GM12878 (cell line): Measurements from ENCODE around the gene GUK1. TPM values are rescaled to one million over a fixed set of nuclear protein-coding genes. Genes with fewer than 3 reads are reported as not detected.

Experiments
- ATAC-seq: fragments of 200-7000 bp; cut with Tn5 transposase; 3 replicates; pipeline ENCODE4 v1.9.1; 2020; ENCODE audit warnings: mild to moderate bottlenecking, moderate library complexity
- BruUV-seq: library from RNA; stranded (reverse); fragments of 400-500 nt; replicated peaks from 2 replicates; lab custom pipeline; 2021; lab: Mats Ljungman, UMichigan
- CTCF ChIA-PET: fragments of 300-600 bp; sonication (Branson Sonifier 250); formaldehyde crosslinking; extraction: SDS; loops from one replicate; lab custom pipeline; 2021; ENCODE audit warnings: inconsistent platforms; lab: Yijun Ruan, JAX
- POLR2A ChIA-PET: fragments of 350-600 bp; formaldehyde crosslinking; extraction: SDS; loops from one replicate; lab custom pipeline; 2021; ENCODE audit warnings: inconsistent platforms; lab: Charles Lee
- RAD21 ChIA-PET: fragments of 300-600 bp; sonication (Branson Sonifier 250); formaldehyde crosslinking; loops from one replicate; lab custom pipeline; 2023; ENCODE audit warnings: antibody characterized with exemption; ENCODE audit not compliant: unreplicated experiment; lab: Charles Lee
- SMC1A ChIA-PET: fragments of 300-600 bp; sonication (Branson Sonifier 250); formaldehyde crosslinking; loops from one replicate; lab custom pipeline; 2023; ENCODE audit not compliant: unreplicated experiment, uncharacterized antibody; lab: Charles Lee
- DNase-seq: peaks from one replicate; pipeline ENCODE4 v3.0.0-alpha.2; 2011; ENCODE audit warnings: low read depth, low spot score
- FAIRE-seq: peaks from 3 replicates; lab custom pipeline; 2011; peaks lifted over from hg19 to GRCh38; lab: Jason Lieb, UNC
- H2AFZ ChIP-seq: 2 replicates; pipeline ENCODE4 v1.6.0; 2011; ENCODE audit warnings: low read depth, low read length, control low read depth; ENCODE audit not compliant: control insufficient read depth
- H3K27ac ChIP-seq: 2 replicates; pipeline ENCODE4 v1.5.1; 2011; ENCODE audit warnings: control low read depth; ENCODE audit not compliant: control insufficient read depth, insufficient read depth
- H3K27me3 ChIP-seq, 2 experiments: replicated peaks in 1 of 2; 2 replicates each; pipeline versions ENCODE4 v1.6.0 to v1.6.1; 2011; ENCODE audit warnings: low read length in 1 of 2; ENCODE audit not compliant: control insufficient read depth in 2 of 2, insufficient read depth in 2 of 2
- H3K36me3 ChIP-seq, 2 experiments: 2 replicates each; pipeline ENCODE4 v1.5.1; 2011; ENCODE audit warnings: low read length in 1 of 2; ENCODE audit not compliant: control insufficient read depth in 2 of 2, insufficient read depth in 2 of 2
- H3K4me1 ChIP-seq: 2 replicates; pipeline ENCODE4 v1.6.1; 2011; ENCODE audit warnings: mild to moderate bottlenecking, low read length, moderate library complexity, mixed read lengths; ENCODE audit not compliant: control insufficient read depth, insufficient read depth
- H3K4me2 ChIP-seq: 2 replicates; pipeline ENCODE4 v1.6.0; 2011; ENCODE audit warnings: control low read depth; ENCODE audit not compliant: control insufficient read depth, insufficient read depth
- H3K4me3 ChIP-seq: fragments of 200-600 bp; sonication (generic); 2 replicates; pipeline ENCODE4 v1.5.1; 2016
- H3K79me2 ChIP-seq: 2 replicates; pipeline ENCODE4 v1.6.0; 2011; ENCODE audit warnings: low read length; ENCODE audit not compliant: control insufficient read depth, insufficient read depth
- H3K9ac ChIP-seq: 2 replicates; pipeline ENCODE4 v1.8.0; 2011; ENCODE audit warnings: low read length, control low read depth, mixed read lengths; ENCODE audit not compliant: control insufficient read depth, insufficient read depth
- H3K9me3 ChIP-seq: replicated peaks from 3 replicates; pipeline ENCODE4 v1.5.1; 2011; ENCODE audit warnings: mild to moderate bottlenecking, low read length; ENCODE audit not compliant: control insufficient read depth, insufficient read depth
- H4K20me1 ChIP-seq: 2 replicates; pipeline ENCODE4 v1.6.0; 2011; ENCODE audit not compliant: control insufficient read depth, insufficient read depth
- CBFB ChIP-seq: IDR thresholded peaks from 2 replicates; pipeline ENCODE4 v1.6.1; 2016; ENCODE audit warnings: antibody characterized with exemption, low read depth
- CREM ChIP-seq: IDR thresholded peaks from 2 replicates; pipeline ENCODE4 v1.6.1; 2014; ENCODE audit warnings: antibody characterized with exemption, low read depth
- EP300 ChIP-seq, 2 experiments: fragments of 150-350 bp in 1 of 2; IDR thresholded peaks; 2 replicates each; pipeline ENCODE4 v1.6.1; 2011 to 2012; ENCODE audit warnings: low read depth in 2 of 2, low read length in 2 of 2, borderline replicate concordance in 1 of 2, improper control_type of control experiment in 1 of 2, inconsistent platforms in 1 of 2; ENCODE audit not compliant: control insufficient read depth in 1 of 2
- IRF4 ChIP-seq: IDR thresholded peaks from 2 replicates; pipeline ENCODE4 v1.6.1; 2011; ENCODE audit warnings: low read depth, low read length
- POLR2A ChIP-seq: IDR thresholded peaks from 2 replicates; pipeline ENCODE4 v1.6.1; 2011; ENCODE audit warnings: low read depth, mild to moderate bottlenecking, low read length
- POLR2AphosphoS2 ChIP-seq: IDR thresholded peaks from 2 replicates; pipeline ENCODE4 v1.6.1; 2011; ENCODE audit warnings: low read depth, mild to moderate bottlenecking, low read length, improper control_type of control experiment, moderate library complexity
- TCF7 ChIP-seq: IDR thresholded peaks from 2 replicates; pipeline ENCODE4 v1.6.1; 2014; ENCODE audit warnings: antibody characterized with exemption, borderline replicate concordance
- ZNF217 ChIP-seq: fragments of 450-650 bp; IDR thresholded peaks from 2 replicates; pipeline ENCODE4 v1.6.1; 2017; ENCODE audit warnings: antibody characterized with exemption, mild to moderate bottlenecking
- WGBS: methylation state at CpG from one replicate; pipeline ENCODE4 v1.1.6; 2016; ENCODE audit warnings: low lambda C conversion rate; ENCODE audit not compliant: insufficient replicate concordance, insufficient coverage; ENCODE audit errors: missing lambda C conversion rate; 5-methylcytosine and 5-hydroxymethylcytosine counted together
- in situ Hi-C: fragments of 300-500 bp; cut with MboI; formaldehyde crosslinking; loops from 9 replicates; pipeline ENCODE4 v1.14.3; 2018; ENCODE audit warnings: mixed read lengths
- intact Hi-C: fragments of 100-400 bp; cut with micrococcal nuclease; formaldehyde crosslinking; loops from one replicate; pipeline ENCODE4 v1.14.2; 2022; ENCODE audit not compliant: unreplicated experiment
- polyA plus RNA-seq, 11 experiments: library from polyadenylated mRNA; depleted of rRNA in 4 of 11; unstranded in 6 of 11; stranded (reverse) in 5 of 11; fragments of >200 nt; fragmentation: Nextera tagmentation in 4 of 11; fragmentation: Illumina TruSeq in 1 of 11; extraction: Ambion mirVana in 4 of 11; extraction: Trizol in 1 of 11; gene quantifications; 1 replicate in 1 of 11; 2 replicates in 10 of 11; pipeline versions ENCODE4 v1.2.1 to v1.2.3, GENCODE V29; 2011 to 2016; ENCODE audit warnings: inconsistent platforms in 2 of 11, missing spikeins in 2 of 11, low read depth in 1 of 11
- total RNA-seq, 4 experiments: library from RNA; depleted of rRNA in 3 of 4; stranded (reverse); fragments of >200 nt in 3 of 4; fragmentation: Illumina TruSeq in 1 of 4; extraction: Trizol in 1 of 4; gene quantifications; 2 replicates each; pipeline versions ENCODE4 v1.2.1 to v1.2.3, GENCODE V29; 2013 to 2021
- TF ChIP-seq, protein P1 (sequence below): fragments of 450-650 bp; formaldehyde crosslinking; IDR thresholded peaks from 2 replicates; pipeline ENCODE4 v1.4.0; 2022; ENCODE audit warnings: mild to moderate bottlenecking, moderate library complexity
- TF ChIP-seq, protein P2 (sequence below): fragments of 450-650 bp; IDR thresholded peaks from 2 replicates; pipeline ENCODE4 v1.6.1; 2017; ENCODE audit warnings: mild to moderate bottlenecking

Gene GUK1
- total and polyA plus RNA-seq, 10 of the 15 experiments (the other 5 are each of a cell fraction or from before 2014, with no cell fraction given): 6.3 to 357 (median 203) TPM

DNA sequence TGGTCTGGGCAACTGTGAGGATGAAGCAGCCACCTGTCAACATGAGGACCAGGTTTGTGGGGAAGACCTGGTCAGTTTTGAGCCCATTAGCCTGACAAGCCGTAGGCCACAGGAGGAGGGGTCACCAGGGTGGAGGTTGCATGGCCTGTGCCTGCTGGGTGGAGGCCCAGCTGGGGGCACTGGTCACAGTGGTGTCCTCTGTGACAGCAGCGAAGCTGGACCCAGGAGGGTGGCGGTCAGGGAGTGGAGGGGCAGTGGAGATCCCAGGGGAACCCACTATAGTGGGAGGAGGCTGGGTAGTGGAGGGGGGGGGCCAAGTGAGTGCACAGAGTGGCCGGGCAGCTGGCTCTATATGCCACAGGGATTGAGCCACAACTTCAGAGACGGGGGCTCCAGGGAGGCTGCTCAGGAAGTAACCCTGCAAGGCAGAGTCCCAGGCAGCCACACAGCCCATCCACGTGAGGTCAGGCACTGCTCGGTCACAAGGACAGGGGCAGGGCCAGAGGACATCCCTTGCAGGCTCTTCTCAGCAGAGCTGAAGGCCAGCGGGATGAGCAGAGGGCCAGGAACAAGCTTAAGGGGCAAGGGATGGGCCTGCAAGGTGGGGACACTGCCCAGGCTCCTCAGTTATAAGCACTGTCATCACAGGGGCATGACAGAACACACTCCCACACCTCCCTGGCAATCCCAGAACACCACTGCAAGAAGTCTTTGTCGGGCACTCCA, 34.6 kb upstream of the GUK1 start:
- in situ Hi-C loops: no loop called here
- Histone ChIP-seq H4K20me1 (no peaks in the 10 kb centered on the region), H3K79me2 (peaks cover 27% of the 10 kb centered on the region), H2AFZ (no peak overlapping the region), H3K36me3 (peaks cover 7% of the 10 kb centered on the region in 2 experiments; a peak in 3 of 4 replicates), H3K4me2 (no peak overlapping the region), H3K27me3 (no peaks in the 10 kb centered on the region), H3K27ac (no peak overlapping the region), H3K4me3 (no peak overlapping the region), H3K4me1 (peaks cover 17% of the 10 kb centered on the region), H3K9ac (no peak overlapping the region), H3K9me3 (no peaks in the 10 kb centered on the region)
- DNase-seq (no peak), ATAC-seq (no peak), FAIRE-seq (no peak)
- POLR2A ChIA-PET: no interaction called here
- 93% methylated on average over 8 of the region's 9 CpGs for WGBS
- RAD21 ChIA-PET: no interaction called here
- intact Hi-C loops: no loop called here
- CTCF ChIA-PET: no interaction called here
- SMC1A ChIA-PET: no interaction called here
- TF ChIP-seq POLR2A (peak; percentile 51), CREM (no peak)
- BruUV-seq: no TSS peak

DNA sequence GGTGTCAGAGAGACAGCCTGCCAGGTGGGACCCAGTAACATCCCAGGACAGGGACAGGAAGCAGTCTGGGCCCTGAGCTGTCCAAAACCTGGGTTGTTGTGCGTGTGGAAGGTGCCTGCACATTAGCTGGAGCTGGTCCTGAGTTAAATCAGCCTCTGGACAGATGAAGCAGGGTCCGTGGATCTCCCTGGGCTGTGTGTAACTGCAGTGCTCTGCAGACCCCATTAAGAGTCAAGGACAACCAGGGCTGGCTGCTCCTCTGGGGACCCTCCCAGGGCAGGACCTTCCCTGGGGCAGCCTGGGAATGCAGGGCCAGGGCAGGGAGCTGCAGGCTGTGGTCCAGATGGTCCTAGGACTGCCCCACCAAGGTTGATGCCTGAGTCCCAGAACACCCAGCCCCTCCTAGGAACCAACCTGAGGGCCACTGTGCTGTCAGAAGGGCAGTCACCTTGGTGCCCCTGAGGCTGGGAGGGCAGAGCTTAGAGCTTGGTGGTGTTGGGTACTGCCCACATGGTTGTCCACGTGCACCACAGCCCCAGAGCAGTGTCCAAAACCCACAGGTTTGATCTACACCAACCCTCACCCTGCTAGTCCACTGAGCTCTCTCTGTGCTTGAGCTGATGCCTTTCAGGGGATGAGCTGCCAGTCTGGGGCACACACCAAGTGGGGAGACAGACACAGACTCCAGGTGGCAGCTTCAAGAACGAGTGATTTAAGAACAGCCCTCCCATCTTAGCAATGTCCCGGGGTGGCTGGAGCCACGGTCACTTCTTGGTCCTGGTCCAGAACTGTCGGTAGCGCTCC, 33.9 kb upstream of the GUK1 start:
- no peak overlapping the region for H3K4me3 ChIP-seq
- intact Hi-C loops: no loop called here
- no peak overlapping the region for H3K4me2 ChIP-seq
- DNase-seq (no peak), FAIRE-seq (no peak), ATAC-seq (no peak)
- H3K36me3 ChIP-seq: peaks cover 4 to 5% of the 10 kb centered on the region in 2 experiments; a peak in 3 of 4 replicates
- no peak overlapping the region for H2AFZ ChIP-seq
- POLR2A ChIA-PET: interaction anchor here (1.1 to 1.5 kb wide), 2 partner anchors 22 to 24 kb away, joined by 4 read pairs; partner anchors contain the start of gene ARF1
- H3K27me3 ChIP-seq: no peaks in the 10 kb centered on the region
- H3K9me3 ChIP-seq: no peaks in the 10 kb centered on the region
- CTCF ChIA-PET: interaction anchor here (0.6 to 0.8 kb wide), 2 partner anchors 13 to 60 kb away, joined by 3 read pairs; no protein-coding TSS in a partner anchor
- RAD21 ChIA-PET: no interaction called here
- peaks cover 27% of the 10 kb centered on the region for H3K79me2 ChIP-seq
- SMC1A ChIA-PET: interaction anchor here (1.4 kb wide), 1 partner anchor 19 kb away, joined by 4 read pairs; no protein-coding TSS in a partner anchor
- no peaks in the 10 kb centered on the region for H4K20me1 ChIP-seq
- peaks cover 17% of the 10 kb centered on the region for H3K4me1 ChIP-seq
- H3K27ac ChIP-seq: no peak overlapping the region
- WGBS: 81% methylated on average over 8 of the region's 8 CpGs
- H3K9ac ChIP-seq: no peak overlapping the region
- in situ Hi-C loops: no loop called here
- BruUV-seq: no TSS peak
- TF ChIP-seq IRF4 (no peak), ZNF217 (no peak), TCF7 (no peak), POLR2AphosphoS2 (no peak), CBFB (no peak), EP300 (IDR thresholded peaks at IDR 0.05; ENCODE audit: borderline replicate concordance in 1 of 2, control insufficient read depth in 1 of 2, low read depth in 2 of 2, low read length in 2 of 2) (no peak)
- TF ChIP-seq, protein P1, sequence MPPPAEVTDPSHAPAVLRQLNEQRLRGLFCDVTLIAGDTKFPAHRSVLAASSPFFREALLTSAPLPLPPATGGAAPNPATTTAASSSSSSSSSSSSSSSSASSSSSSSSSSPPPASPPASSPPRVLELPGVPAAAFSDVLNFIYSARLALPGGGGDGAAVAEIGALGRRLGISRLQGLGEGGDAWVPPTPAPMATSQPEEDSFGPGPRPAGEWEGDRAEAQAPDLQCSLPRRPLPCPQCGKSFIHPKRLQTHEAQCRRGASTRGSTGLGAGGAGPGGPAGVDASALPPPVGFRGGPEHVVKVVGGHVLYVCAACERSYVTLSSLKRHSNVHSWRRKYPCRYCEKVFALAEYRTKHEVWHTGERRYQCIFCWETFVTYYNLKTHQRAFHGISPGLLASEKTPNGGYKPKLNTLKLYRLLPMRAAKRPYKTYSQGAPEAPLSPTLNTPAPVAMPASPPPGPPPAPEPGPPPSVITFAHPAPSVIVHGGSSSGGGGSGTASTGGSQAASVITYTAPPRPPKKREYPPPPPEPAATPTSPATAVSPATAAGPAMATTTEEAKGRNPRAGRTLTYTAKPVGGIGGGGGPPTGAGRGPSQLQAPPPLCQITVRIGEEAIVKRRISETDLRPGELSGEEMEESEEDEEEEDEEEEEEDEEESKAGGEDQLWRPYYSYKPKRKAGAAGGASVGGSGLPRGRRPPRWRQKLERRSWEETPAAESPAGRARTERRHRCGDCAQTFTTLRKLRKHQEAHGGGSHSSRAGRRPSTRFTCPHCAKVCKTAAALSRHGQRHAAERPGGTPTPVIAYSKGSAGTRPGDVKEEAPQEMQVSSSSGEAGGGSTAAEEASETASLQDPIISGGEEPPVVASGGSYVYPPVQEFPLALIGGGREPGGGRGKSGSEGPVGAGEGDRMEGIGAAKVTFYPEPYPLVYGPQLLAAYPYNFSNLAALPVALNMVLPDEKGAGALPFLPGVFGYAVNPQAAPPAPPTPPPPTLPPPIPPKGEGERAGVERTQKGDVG (CRISPR knock-in tag): no peak
- TF ChIP-seq, protein P2, sequence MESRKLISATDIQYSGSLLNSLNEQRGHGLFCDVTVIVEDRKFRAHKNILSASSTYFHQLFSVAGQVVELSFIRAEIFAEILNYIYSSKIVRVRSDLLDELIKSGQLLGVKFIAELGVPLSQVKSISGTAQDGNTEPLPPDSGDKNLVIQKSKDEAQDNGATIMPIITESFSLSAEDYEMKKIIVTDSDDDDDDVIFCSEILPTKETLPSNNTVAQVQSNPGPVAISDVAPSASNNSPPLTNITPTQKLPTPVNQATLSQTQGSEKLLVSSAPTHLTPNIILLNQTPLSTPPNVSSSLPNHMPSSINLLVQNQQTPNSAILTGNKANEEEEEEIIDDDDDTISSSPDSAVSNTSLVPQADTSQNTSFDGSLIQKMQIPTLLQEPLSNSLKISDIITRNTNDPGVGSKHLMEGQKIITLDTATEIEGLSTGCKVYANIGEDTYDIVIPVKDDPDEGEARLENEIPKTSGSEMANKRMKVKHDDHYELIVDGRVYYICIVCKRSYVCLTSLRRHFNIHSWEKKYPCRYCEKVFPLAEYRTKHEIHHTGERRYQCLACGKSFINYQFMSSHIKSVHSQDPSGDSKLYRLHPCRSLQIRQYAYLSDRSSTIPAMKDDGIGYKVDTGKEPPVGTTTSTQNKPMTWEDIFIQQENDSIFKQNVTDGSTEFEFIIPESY: no peak
